ENCODE data around the gene LIPE.

GRCh38 chr19:42461700-42462324, 34.6 kb upstream of the LIPE start:
- TF ChIP-seq EZH2 (IDR thresholded peaks at IDR 0.05; ENCODE audit: low read length) (no peak), CTCF (optimal IDR thresholded peaks at IDR 0.05 in 1 of 3, IDR thresholded peaks at IDR 0.05 in 1 of 3, conservative IDR thresholded peaks at IDR 0.05 in 1 of 3; ENCODE audit: extremely low read depth in 1 of 3, insufficient read depth in 2 of 3, low read length in 3 of 3) (no peak)

Measured in keratinocyte (primary cell).